AG09319 (cell line): ENCODE data around the gene MAGEA11.
"Not testable (repeated sequence)": the region's sequence is repeated elsewhere in the genome, so short reads cannot be mapped to it uniquely, and the experiment has no call there.

ENCODE experiments used
- DNase-seq: peaks from one replicate; pipeline ENCODE4 v3.0.0-alpha.2; 2010; ENCODE audit warnings: low read depth; ENCODE audit errors: extremely low read depth
- CTCF ChIP-seq: IDR thresholded peaks from 2 replicates; pipeline ENCODE4 v1.5.1; 2011; ENCODE audit warnings: low read depth, mild to moderate bottlenecking, inconsistent platforms, low read length, moderate library complexity

Gene MAGEA11

DNA sequence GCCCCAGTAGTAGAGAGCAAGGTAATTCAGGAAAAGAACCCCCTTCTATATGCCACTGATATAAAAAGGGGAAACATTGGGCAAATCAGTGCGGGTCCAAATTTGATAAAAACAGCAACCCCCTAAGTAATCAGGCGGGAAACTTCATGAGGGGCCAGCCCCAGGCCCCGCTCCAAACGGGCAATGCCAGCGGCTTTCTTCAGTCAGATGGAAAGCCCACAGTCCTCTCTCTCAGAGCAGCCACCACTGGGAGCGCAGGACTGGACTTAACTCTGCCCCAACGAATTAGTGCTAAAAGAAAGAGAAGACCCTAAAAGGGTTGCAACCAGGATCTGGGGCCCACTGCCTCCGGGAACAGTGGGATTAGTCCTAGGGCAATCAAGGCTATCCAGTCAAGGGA, 9.9 kb downstream of the MAGEA11 start:
- no peak for TF ChIP-seq CTCF
- no peak for DNase-seq

- not testable (repeated sequence) for DNase-seq
Measured at GRCh38 chrX:149723583-149724118, 11.8 kb downstream of the MAGEA11 start.

DNA sequence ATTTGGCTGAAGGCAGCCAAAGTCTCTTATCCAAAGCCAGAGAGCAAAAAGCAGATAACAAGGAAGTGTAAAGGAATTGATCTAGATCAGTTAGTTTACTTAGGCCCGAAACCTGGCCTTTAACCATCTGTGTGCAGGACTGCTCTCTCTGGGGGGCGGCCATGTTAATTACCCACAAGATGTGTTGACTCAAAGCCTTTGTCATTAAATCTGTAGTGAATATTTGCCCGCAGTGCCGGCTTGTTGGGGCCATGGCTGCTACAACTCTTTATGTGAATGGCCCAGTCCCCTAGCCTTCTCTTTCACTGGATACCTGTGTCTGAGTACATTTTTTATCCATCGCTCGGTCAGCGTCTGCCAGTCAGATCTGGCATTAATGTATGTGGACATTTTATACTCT, 15.4 kb downstream of the MAGEA11 start:
- not testable (repeated sequence) for DNase-seq

DNA sequence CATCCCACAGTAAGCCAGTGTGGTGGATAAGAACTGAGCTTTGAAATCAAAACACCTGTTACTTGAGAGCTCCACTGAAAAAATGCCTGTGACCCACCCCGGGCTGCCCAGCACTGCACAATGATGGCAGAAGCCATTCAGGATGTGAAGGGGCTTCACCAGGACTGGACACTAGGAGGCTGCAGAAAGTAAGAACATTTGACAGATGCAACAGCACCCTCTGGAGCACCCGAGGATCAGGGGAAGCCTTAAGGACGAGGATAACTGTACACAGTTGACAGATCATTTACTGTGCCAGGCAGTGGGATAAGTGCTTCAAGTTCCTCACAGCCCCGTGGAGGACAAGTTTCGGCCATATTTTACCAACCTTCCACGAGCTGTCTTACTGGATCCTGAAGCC, 30.4 kb downstream of the MAGEA11 start:
- DNase-seq: not testable (repeated sequence)

DNA sequence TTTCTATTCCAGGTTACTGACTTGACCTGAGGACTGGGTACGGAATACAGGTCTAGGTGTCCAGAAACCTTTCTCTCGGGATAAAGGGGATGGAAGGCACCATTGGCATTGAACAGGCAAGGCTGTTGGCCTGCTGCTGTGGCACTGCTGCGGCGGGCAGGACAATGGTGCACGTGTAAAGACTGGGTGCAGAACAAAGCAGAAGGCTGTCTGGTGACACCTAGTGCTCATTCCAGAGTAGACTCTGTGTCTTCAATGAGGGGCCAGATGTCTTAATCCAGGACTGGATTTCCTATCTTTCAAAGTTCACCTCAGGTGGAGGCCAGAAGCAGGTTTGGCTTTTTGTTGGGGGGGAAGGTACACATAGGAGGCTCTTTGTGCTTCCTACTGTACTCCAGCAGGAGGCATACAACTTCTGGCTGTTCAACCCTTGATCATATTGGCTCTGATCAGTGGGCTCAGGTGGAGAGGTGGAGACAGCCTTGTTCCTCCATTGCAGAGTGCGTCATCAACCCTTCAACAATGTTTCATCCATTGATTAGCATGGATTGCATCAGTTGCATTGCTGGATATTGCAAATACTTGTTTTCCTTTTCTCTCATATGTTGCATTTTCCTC, 34.6 kb downstream of the MAGEA11 start:
- DNase-seq: not testable (repeated sequence)

- no peak for TF ChIP-seq CTCF
- no peak for DNase-seq
Measured at GRCh38 chrX:149757206-149758067, 45.6 kb downstream of the MAGEA11 start.

DNA sequence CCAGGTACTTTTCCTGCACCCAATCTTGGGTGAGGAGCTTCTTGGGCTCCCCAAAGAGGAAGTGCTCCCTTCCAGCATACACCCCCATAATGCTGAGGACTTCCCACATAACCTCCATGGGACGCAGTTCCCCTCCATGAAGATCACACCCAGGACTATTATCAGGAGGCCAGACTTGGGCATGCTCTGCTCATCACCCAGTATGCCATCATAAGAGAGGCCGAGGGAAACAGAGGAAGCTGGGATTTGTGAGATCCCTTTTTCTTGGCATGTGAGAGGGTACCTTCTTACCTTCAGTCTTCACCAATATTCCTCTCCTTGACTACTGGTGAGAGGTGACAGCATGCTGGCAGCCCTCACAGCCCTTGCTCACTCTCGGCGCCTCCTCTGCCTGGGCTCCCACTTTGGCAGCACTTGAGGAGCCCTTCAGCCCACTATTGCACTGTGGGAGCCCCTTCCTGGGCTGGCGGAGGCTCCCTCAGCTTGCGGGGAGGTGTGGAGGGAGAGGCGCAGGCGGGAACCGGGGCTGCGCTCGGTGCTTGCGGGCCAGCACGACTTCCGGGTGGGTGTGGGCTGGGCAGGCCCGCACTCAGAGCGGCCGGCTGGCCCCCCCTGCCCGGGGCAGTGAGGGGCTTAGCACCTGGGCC, 46.3 kb downstream of the MAGEA11 start:
- TF ChIP-seq CTCF: no peak
- DNase-seq: no peak

GRCh38 chrX:149758715-149759078, 46.8 kb downstream of the MAGEA11 start:
- DNase-seq: not testable (repeated sequence)

- TF ChIP-seq CTCF: no peak
- DNase-seq: no peak
Measured at GRCh38 chrX:149759824-149760223, 48.0 kb downstream of the MAGEA11 start.

GRCh38 chrX:149760965-149761364, 49.1 kb downstream of the MAGEA11 start:
- no peak for DNase-seq
- TF ChIP-seq CTCF: no peak

- DNase-seq: not testable (repeated sequence)
Measured at GRCh38 chrX:149761858-149762674, 50.2 kb downstream of the MAGEA11 start.
